H9 (cell line): ENCODE data around the gene LYPD8. TPM values are rescaled to one million over a fixed set of nuclear protein-coding genes. Genes with fewer than 3 reads are reported as not detected.

ENCODE experiments used
- DNase-seq: peaks from one replicate; pipeline ENCODE4 v3.0.0-alpha.2; 2017
- H2AFZ ChIP-seq: one replicate; pipeline ENCODE4 v1.6.1; 2013; ENCODE audit warnings: mild to moderate bottlenecking, low read length, control low read depth, moderate library complexity
- H2AK5ac ChIP-seq: 2 replicates; pipeline ENCODE4 v1.6.1; 2013; ENCODE audit warnings: low read length, control low read depth, mixed read lengths; ENCODE audit not compliant: insufficient read length
- H2BK120ac ChIP-seq: one replicate; pipeline ENCODE4 v1.6.1; 2013; ENCODE audit warnings: low read depth, mild to moderate bottlenecking, low read length, control low read depth, inconsistent platforms; ENCODE audit not compliant: poor library complexity, severe bottlenecking
- H2BK12ac ChIP-seq: 2 replicates; pipeline ENCODE4 v1.6.1; 2013; ENCODE audit warnings: low read length, control low read depth, mixed read lengths, low read depth; ENCODE audit not compliant: insufficient read length
- H2BK15ac ChIP-seq: 2 replicates; pipeline ENCODE4 v1.6.1; 2013; ENCODE audit warnings: low read depth, low read length, control low read depth
- H2BK20ac ChIP-seq: one replicate; pipeline ENCODE4 v1.6.1; 2013; ENCODE audit warnings: low read depth, mild to moderate bottlenecking, low read length, control low read depth, inconsistent platforms; ENCODE audit not compliant: poor library complexity, severe bottlenecking
- H2BK5ac ChIP-seq: 2 replicates; pipeline ENCODE4 v1.6.1; 2013; ENCODE audit warnings: low read length, control low read depth, mixed read lengths; ENCODE audit not compliant: insufficient read length
- H3K14ac ChIP-seq: 2 replicates; pipeline ENCODE4 v1.6.1; 2013; ENCODE audit warnings: low read length, control low read depth; ENCODE audit not compliant: insufficient read depth
- H3K18ac ChIP-seq: 2 replicates; pipeline ENCODE4 v1.6.1; 2013; ENCODE audit warnings: low read depth, mild to moderate bottlenecking, mixed read lengths, low read length, control low read depth; ENCODE audit not compliant: insufficient read length
- H3K23ac ChIP-seq: 2 replicates; pipeline ENCODE4 v1.6.1; 2013; ENCODE audit warnings: low read length, control low read depth, mixed read lengths, low read depth; ENCODE audit not compliant: insufficient read length
- H3K23me2 ChIP-seq: 2 replicates; pipeline ENCODE4 v1.6.1; 2013; ENCODE audit warnings: low read depth, mild to moderate bottlenecking, mixed read lengths, low read length, control low read depth; ENCODE audit not compliant: insufficient read length, poor library complexity, severe bottlenecking
- H3K27ac ChIP-seq: 2 replicates; pipeline ENCODE4 v1.5.1; 2013; ENCODE audit warnings: low read length, control low read depth, mixed read lengths, low read depth; ENCODE audit not compliant: insufficient read length
- H3K27me3 ChIP-seq: 2 replicates; pipeline ENCODE4 v1.6.1; 2013; ENCODE audit warnings: low read length, control low read depth, inconsistent platforms; ENCODE audit not compliant: insufficient read depth
- H3K4ac ChIP-seq: 2 replicates; pipeline ENCODE4 v1.6.1; 2013; ENCODE audit warnings: low read depth, mild to moderate bottlenecking, control low read depth, inconsistent platforms, low read length, moderate library complexity
- H3K4me1 ChIP-seq: 2 replicates; pipeline ENCODE4 v1.6.1; 2013; ENCODE audit warnings: low read length, control low read depth, inconsistent platforms; ENCODE audit not compliant: insufficient read depth
- H3K4me2 ChIP-seq: 2 replicates; pipeline ENCODE4 v1.6.1; 2013; ENCODE audit warnings: low read length, control low read depth, mixed read lengths; ENCODE audit not compliant: insufficient read length, insufficient read depth
- H3K56ac ChIP-seq: 2 replicates; pipeline ENCODE4 v1.6.1; 2013; ENCODE audit warnings: low read depth, mild to moderate bottlenecking, mixed read lengths, low read length, control low read depth; ENCODE audit not compliant: insufficient read length
- H3K79me1 ChIP-seq: 2 replicates; pipeline ENCODE4 v1.6.1; 2013; ENCODE audit warnings: low read depth, mild to moderate bottlenecking, moderate library complexity, low read length, control low read depth, inconsistent platforms; ENCODE audit not compliant: insufficient read depth, poor library complexity, severe bottlenecking
- H3K79me2 ChIP-seq: 2 replicates; pipeline ENCODE4 v1.6.1; 2013; ENCODE audit warnings: low read length, control low read depth, inconsistent platforms; ENCODE audit not compliant: insufficient read depth
- H3K9ac ChIP-seq: 2 replicates; pipeline ENCODE4 v1.6.1; 2013; ENCODE audit warnings: low read length, control low read depth, mixed read lengths; ENCODE audit not compliant: insufficient read length; ENCODE audit errors: extremely low read depth
- H3K9me3 ChIP-seq: one replicate; pipeline ENCODE4 v1.6.1; 2013; ENCODE audit warnings: low read depth, low read length, inconsistent platforms; ENCODE audit not compliant: control insufficient read depth
- H3T11ph ChIP-seq: one replicate; pipeline ENCODE4 v1.6.1; 2013; ENCODE audit warnings: mild to moderate bottlenecking, low read length, control low read depth, inconsistent platforms
- H4K20me1 ChIP-seq: one replicate; pipeline ENCODE4 v1.6.1; 2013; ENCODE audit not compliant: control insufficient read depth, insufficient read length, insufficient read depth
- H4K5ac ChIP-seq: 2 replicates; pipeline ENCODE4 v1.6.1; 2013; ENCODE audit warnings: low read depth, mild to moderate bottlenecking, mixed read lengths, low read length, control low read depth; ENCODE audit not compliant: insufficient read length
- H4K8ac ChIP-seq: replicated peaks from 2 replicates; pipeline ENCODE4 v1.6.1; 2013; ENCODE audit warnings: low read length, control low read depth, mixed read lengths, low read depth; ENCODE audit not compliant: insufficient read length
- H4K91ac ChIP-seq: 2 replicates; pipeline ENCODE4 v1.6.1; 2013; ENCODE audit warnings: low read depth, mild to moderate bottlenecking, moderate library complexity, mixed read lengths, low read length, control low read depth; ENCODE audit not compliant: insufficient read length
- H3K27ac Mint-ChIP-seq, 3 experiments: 2 replicates in 2 of 3; 3 replicates in 1 of 3; pipeline ENCODE4 v1.8.0; 2020 to 2021; ENCODE audit warnings: mixed read lengths in 3 of 3, mild to moderate bottlenecking in 1 of 3, moderate library complexity in 1 of 3
- H3K27me3 Mint-ChIP-seq: 2 replicates; pipeline ENCODE4 v1.8.0; 2021; ENCODE audit warnings: low read depth, mild to moderate bottlenecking, moderate library complexity, mixed read lengths
- H3K36me3 Mint-ChIP-seq, 3 experiments: 2 replicates in 2 of 3; 3 replicates in 1 of 3; pipeline ENCODE4 v1.8.0; 2020 to 2021; ENCODE audit warnings: low read depth in 3 of 3, mixed read lengths in 3 of 3; ENCODE audit not compliant: insufficient read depth in 1 of 3
- H3K4me1 Mint-ChIP-seq, 2 experiments: 2 replicates each; pipeline ENCODE4 v1.8.0; 2020; ENCODE audit warnings: mixed read lengths in 2 of 2
- H3K4me3 Mint-ChIP-seq, 2 experiments: 2 replicates in 1 of 2; 3 replicates in 1 of 2; pipeline ENCODE4 v1.8.0; 2020 to 2021; ENCODE audit warnings: mild to moderate bottlenecking in 2 of 2, mixed read lengths in 2 of 2, moderate library complexity in 1 of 2
- H3K9me3 Mint-ChIP-seq, 2 experiments: 2 replicates in 1 of 2; 3 replicates in 1 of 2; pipeline ENCODE4 v1.8.0; 2020; ENCODE audit warnings: mild to moderate bottlenecking in 2 of 2, mixed read lengths in 2 of 2, moderate library complexity in 1 of 2
- WGBS: extraction: QIAGEN DNeasy Blood & Tissue Kit; methylation state at CpG from one replicate; pipeline ENCODE4 v1.1.7; 2013; ENCODE audit warnings: missing lambda C conversion rate, low lambda C conversion rate, mixed read lengths; ENCODE audit not compliant: insufficient read length; ENCODE audit errors: extremely low coverage; 5-methylcytosine and 5-hydroxymethylcytosine counted together
- total RNA-seq: library from RNA; stranded (reverse); gene quantifications from 2 replicates; pipeline ENCODE4 v1.2.1, GENCODE V29; 2021
- TF ChIP-seq, protein P1 (sequence below): fragments of 200-600 bp; sonication (generic); conservative IDR thresholded peaks from 3 replicates; pipeline ENCODE4 v1.8.0; 2021; ENCODE audit warnings: antibody characterized with exemption, mild to moderate bottlenecking

Gene LYPD8
- total RNA-seq, 1 experiment from 2014 or later: not detected

DNA sequence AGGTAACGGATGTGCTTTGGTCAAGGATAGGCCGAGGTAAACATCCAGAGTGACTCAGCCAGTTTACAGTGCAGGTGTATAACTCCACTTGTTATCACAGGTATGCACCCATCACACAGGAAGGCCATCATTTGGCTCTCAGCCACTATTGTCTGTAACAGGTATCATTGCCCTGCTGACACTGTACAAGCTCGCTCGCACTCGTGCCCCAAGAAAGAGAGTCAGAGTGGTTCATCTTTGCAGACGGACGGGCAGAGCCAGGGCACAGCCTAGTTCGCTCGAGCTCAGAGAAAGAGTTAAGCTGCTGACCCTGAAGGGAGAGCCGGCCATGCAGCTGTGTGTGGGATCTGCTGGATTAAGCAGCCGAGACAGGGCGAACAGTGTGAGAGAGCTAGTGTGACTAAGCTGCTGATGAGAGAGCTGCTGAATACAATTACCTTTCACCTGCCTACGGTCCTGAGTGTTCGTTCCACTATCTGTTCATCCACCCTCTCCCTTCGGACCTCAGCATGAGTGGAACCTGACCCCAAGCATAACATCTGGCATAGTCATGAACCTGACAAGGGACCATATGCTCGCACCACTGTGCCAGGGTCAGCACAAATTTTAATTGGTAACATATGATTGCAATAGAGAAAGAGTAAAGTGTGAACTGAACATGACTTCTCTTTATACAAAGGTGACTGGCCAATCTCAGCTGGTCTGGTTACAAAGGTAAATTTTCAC lies 27.0 kb upstream of the LYPD8 start:
- TF ChIP-seq, protein P1, sequence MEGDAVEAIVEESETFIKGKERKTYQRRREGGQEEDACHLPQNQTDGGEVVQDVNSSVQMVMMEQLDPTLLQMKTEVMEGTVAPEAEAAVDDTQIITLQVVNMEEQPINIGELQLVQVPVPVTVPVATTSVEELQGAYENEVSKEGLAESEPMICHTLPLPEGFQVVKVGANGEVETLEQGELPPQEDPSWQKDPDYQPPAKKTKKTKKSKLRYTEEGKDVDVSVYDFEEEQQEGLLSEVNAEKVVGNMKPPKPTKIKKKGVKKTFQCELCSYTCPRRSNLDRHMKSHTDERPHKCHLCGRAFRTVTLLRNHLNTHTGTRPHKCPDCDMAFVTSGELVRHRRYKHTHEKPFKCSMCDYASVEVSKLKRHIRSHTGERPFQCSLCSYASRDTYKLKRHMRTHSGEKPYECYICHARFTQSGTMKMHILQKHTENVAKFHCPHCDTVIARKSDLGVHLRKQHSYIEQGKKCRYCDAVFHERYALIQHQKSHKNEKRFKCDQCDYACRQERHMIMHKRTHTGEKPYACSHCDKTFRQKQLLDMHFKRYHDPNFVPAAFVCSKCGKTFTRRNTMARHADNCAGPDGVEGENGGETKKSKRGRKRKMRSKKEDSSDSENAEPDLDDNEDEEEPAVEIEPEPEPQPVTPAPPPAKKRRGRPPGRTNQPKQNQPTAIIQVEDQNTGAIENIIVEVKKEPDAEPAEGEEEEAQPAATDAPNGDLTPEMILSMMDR: no peak
- H3K9me3 ChIP-seq: peaks cover 90% of the 10 kb centered on the region

More for the DNA sequence above, 27.0 kb upstream of the LYPD8 start:
- H3K4me3 Mint-ChIP-seq: no peak overlapping the region
- H3K18ac ChIP-seq: no peak overlapping the region
- H3K23ac ChIP-seq: no peak overlapping the region
- H2BK20ac ChIP-seq: no peak overlapping the region
- H4K91ac ChIP-seq: no peak overlapping the region
- H3K79me2 ChIP-seq: no peaks in the 10 kb centered on the region
- no peak overlapping the region for H3K9ac ChIP-seq
- H2BK5ac ChIP-seq: no peak overlapping the region
- H3K4me1 Mint-ChIP-seq: no peaks in the 10 kb centered on the region
- no peaks in the 10 kb centered on the region for H4K20me1 ChIP-seq
- no peak overlapping the region for H3T11ph ChIP-seq
- DNase-seq: no peak
- no peak overlapping the region for H4K8ac ChIP-seq
- H3K23me2 ChIP-seq: no peaks in the 10 kb centered on the region
- no CpG with 5 or more reads among the region's 16 CpGs for WGBS
- H3K56ac ChIP-seq: no peak overlapping the region
- no peak overlapping the region for H4K5ac ChIP-seq
- no peak overlapping the region for H3K4me2 ChIP-seq
- H3K79me1 ChIP-seq: no peaks in the 10 kb centered on the region
- peaks cover 92 to 96% of the 10 kb centered on the region in 2 experiments for H3K9me3 Mint-ChIP-seq
- no peak overlapping the region for H3K14ac ChIP-seq
- no peak overlapping the region for H3K27ac ChIP-seq
- peaks cover 0 to 27% (median 4%) of the 10 kb centered on the region in 3 experiments; a peak in 5 of 7 replicates for H3K36me3 Mint-ChIP-seq
- no peak overlapping the region for H2BK120ac ChIP-seq
- no peak overlapping the region for H2BK12ac ChIP-seq
- H3K27me3 ChIP-seq: no peaks in the 10 kb centered on the region
- no peaks in the 10 kb centered on the region for H3K4me1 ChIP-seq
- no peak overlapping the region for H2AK5ac ChIP-seq
- H3K4ac ChIP-seq: no peak overlapping the region
- H2AFZ ChIP-seq: no peak overlapping the region
- H3K27me3 Mint-ChIP-seq: peaks cover 2% of the 10 kb centered on the region
- no peak overlapping the region for H3K27ac Mint-ChIP-seq
- H2BK15ac ChIP-seq: no peak overlapping the region
